Measurements from ENCODE around the gene SLC36A3.

SLC36A3 gene

DNA sequence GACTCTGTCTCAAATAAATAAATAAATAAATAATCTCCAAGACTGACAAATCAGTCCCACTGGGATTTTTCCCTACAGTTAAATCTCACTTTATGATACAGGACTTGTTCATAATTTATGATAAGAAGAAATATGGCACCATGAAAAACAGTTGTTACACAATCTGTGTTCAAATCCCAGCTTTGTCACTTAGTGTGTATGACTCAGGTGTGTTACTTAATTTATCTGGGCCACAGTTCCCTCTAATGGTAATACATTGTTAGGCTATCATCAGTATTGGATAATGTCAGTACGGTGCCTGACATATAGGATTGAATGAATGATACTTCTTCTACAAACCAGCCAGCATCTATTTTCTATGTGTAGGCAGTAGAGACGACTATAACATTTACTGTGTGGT is 23.1 kb downstream of the SLC36A3 start:
- TF ChIP-seq TAF1 (IDR thresholded peaks at IDR 0.05; ENCODE audit: borderline replicate concordance, low read depth, low read length) (no peak), POLR2A (IDR thresholded peaks at IDR 0.05; ENCODE audit: low read depth, low read length) (no peak)
- no peak for FAIRE-seq
- DNase-seq (ENCODE audit: insufficient read length): no peak

- no peak for DNase-seq (ENCODE audit: insufficient read length)
- no peak for FAIRE-seq
- TF ChIP-seq POLR2A (IDR thresholded peaks at IDR 0.05; ENCODE audit: low read depth, low read length): no peak
- TF ChIP-seq TAF1 (IDR thresholded peaks at IDR 0.05; ENCODE audit: borderline replicate concordance, low read depth, low read length): no peak
- TF ChIP-seq POLR2AphosphoS5 (IDR thresholded peaks at IDR 0.05; ENCODE audit: low read depth, low read length): no peak
Observed at GRCh38 chr5:151278845-151279244, 24.7 kb downstream of the SLC36A3 start.

DNA sequence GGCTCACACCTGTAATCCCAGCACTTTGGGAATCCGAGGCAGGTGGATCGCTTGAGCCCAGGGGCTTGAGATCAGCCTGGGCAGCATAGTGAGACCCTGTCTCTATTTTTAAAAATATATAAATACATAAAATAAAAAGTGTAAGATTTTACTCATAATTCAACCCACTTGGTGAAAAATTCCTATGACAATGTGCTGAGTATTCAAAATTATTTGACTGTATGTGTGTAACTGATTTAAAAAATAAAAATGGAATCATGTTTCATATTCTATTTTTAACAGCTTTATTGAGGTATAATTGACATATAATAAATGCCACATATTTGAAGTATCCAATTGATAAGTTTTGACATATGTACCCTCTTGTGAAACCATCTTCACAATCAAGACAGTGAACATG is 27.8 kb downstream of the SLC36A3 start:
- FAIRE-seq (no peak), DNase-seq (ENCODE audit: insufficient read length) (no peak)
- TF ChIP-seq TAF1 (IDR thresholded peaks at IDR 0.05; ENCODE audit: borderline replicate concordance, low read depth, low read length): no peak
- no peak for TF ChIP-seq POLR2AphosphoS5 (IDR thresholded peaks at IDR 0.05; ENCODE audit: low read depth, low read length)
- no peak for TF ChIP-seq POLR2A (IDR thresholded peaks at IDR 0.05; ENCODE audit: low read depth, low read length)

DNA sequence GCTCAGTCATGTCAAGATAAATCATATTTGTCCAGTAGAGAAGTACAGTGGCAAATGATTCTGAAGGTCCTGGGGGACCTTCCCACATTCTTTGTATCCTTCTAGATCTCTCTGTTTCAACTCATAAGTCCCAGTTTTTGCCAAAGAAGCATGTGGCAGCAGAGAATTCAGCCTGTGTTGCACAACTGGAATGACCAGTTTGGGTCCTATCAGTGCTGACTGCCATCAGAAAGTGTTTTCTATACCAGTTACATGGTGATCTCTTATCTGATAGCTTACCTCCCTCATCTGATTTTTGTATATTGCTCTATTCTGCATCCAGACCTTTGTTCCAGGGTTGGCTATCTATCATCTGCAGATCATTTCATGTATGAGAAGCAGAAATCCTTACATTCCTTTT is 28.9 kb downstream of the SLC36A3 start:
- TF ChIP-seq POLR2A (IDR thresholded peaks at IDR 0.05; ENCODE audit: low read depth, low read length): no peak
- TF ChIP-seq TAF1 (IDR thresholded peaks at IDR 0.05; ENCODE audit: borderline replicate concordance, low read depth, low read length): no peak
- TF ChIP-seq POLR2AphosphoS5 (IDR thresholded peaks at IDR 0.05; ENCODE audit: low read depth, low read length): no peak
- DNase-seq (ENCODE audit: insufficient read length) (no peak), FAIRE-seq (no peak)

DNA sequence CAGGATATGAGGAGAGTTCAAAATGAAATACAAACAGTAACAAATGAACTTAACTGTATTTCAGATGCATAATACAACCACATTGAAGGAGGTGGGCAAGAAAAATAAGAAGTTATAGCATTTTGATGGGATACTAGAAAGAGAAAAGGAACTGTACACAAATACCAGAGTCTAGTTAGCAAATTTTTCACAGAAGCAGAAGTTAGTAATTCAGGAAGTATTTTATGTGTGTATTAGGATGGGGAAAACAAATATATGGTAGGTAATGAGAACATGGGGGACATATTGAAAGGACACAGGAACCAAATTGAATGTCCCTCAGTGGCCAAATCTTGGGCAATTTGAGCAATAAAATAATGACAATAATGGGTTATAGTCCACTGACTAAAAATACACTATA is 32.2 kb downstream of the SLC36A3 start:
- DNase-seq (ENCODE audit: insufficient read length): no peak
- TF ChIP-seq POLR2A (IDR thresholded peaks at IDR 0.05; ENCODE audit: low read depth, low read length): no peak
- TF ChIP-seq POLR2AphosphoS5 (IDR thresholded peaks at IDR 0.05; ENCODE audit: low read depth, low read length): no peak
- no peak for TF ChIP-seq TAF1 (IDR thresholded peaks at IDR 0.05; ENCODE audit: borderline replicate concordance, low read depth, low read length)
- FAIRE-seq: peak; percentile 67

DNA sequence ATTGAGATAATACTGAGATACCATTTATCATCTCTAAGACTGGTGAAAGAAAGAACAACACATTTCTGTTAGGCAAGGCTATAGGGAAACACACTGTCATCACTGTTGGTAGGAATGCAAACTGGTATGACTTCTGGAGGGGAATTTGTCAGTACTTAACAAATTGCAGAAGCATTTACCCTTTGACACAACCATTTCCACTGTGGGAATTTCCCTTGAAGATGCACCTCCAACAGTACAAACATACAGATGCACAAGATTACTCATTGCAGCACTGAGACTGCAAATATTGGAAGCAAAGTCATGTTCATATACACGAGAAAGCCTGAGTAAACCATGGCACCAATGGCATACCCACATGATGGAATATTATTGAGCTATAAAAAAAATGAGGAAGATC is 33.0 kb downstream of the SLC36A3 start:
- peak; percentile 96 for FAIRE-seq
- no peak for TF ChIP-seq TAF1 (IDR thresholded peaks at IDR 0.05; ENCODE audit: borderline replicate concordance, low read depth, low read length)
- TF ChIP-seq POLR2A (IDR thresholded peaks at IDR 0.05; ENCODE audit: low read depth, low read length): no peak; the same call in 1 of the 2 replicates
- no peak for TF ChIP-seq POLR2AphosphoS5 (IDR thresholded peaks at IDR 0.05; ENCODE audit: low read depth, low read length)
- no peak for DNase-seq (ENCODE audit: insufficient read length)

DNA sequence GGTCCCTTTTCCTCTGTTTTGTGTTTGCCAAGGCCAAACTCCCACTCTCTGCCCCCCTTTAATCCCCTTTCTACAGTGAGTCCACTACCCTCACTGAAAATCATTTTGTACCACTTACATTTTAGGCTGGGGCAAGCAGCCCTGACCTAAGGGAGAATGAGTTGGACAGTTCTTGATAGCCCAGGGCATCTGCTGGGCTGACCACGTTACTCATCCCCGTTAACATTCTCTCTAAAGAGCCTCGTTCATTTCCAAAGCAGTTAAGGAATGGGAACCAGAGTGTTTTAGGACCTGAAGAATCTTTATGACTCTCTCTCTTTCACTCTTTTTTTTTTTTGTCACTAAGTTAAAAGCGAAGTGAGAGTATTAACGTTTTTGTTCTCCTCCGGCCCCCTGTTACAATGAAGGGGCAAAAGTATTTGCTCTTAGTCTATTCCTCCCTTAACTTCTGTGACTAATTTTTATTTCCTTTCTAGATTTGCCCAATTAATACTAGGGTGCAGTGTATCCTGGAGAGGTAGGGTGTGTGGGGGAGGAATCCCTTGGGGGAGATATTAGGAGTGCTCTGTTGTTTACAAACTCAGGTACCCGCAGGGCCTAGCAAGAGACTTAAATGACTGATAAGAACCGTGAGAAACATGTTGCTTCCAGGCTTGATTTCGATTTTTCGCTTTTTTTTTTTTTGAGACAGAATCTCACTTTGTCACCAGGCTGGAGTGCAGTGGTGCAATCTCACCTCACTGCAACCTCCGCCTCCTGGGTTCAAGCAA is 35.9 kb downstream of the SLC36A3 start:
- TF ChIP-seq TAF1 (IDR thresholded peaks at IDR 0.05; ENCODE audit: borderline replicate concordance, low read depth, low read length) (no peak), POLR2AphosphoS5 (IDR thresholded peaks at IDR 0.05; ENCODE audit: low read depth, low read length) (no peak), POLR2A (IDR thresholded peaks at IDR 0.05; ENCODE audit: low read depth, low read length) (no peak)
- DNase-seq (ENCODE audit: insufficient read length): no peak
- no peak for FAIRE-seq

DNA sequence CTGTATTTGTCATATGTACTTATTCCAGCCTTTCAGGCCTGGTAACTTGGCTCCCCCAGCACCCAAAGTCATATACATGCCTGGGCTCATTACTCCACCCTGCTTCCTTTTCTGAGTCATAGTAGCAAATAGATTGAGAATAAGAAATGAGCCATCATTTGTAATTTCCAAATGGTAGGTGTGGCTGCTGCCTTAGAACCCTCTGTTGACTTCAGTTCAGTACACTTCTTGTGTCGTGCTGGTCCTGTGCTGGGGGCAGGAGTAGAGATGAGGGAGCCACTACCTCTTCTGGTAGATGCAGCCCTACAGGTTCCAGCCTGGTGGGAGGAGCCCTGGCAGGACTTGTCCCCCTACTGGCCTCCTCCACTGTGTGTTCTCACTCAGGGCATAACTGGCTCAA is 39.5 kb downstream of the SLC36A3 start:
- TF ChIP-seq POLR2A (IDR thresholded peaks at IDR 0.05; ENCODE audit: low read depth, low read length): no peak
- no peak for TF ChIP-seq POLR2AphosphoS5 (IDR thresholded peaks at IDR 0.05; ENCODE audit: low read depth, low read length)
- TF ChIP-seq TAF1 (IDR thresholded peaks at IDR 0.05; ENCODE audit: borderline replicate concordance, low read depth, low read length): no peak
- FAIRE-seq (peak; percentile 61), DNase-seq (ENCODE audit: insufficient read length) (no peak)

DNA sequence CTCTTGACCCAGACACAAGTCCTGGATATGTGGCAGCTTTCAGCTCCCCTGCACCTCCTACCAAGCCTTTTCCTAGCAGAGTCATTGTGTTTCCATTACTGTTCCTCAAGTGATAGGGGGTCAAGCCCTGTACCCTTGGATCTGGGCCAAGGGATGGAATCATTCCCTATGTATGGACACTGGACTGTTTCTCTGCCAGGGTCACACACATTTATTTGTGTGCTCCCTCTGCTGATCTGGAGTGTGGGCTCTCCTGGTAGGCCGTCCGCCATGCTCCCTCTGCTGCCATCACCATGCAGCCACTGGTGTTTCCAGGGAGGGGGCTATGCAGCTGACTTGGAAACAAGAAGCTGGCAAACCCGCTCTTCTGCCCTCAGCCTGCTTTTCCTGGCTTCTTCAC is 41.0 kb downstream of the SLC36A3 start:
- TF ChIP-seq TAF1 (IDR thresholded peaks at IDR 0.05; ENCODE audit: borderline replicate concordance, low read depth, low read length) (no peak), POLR2AphosphoS5 (IDR thresholded peaks at IDR 0.05; ENCODE audit: low read depth, low read length) (no peak), POLR2A (IDR thresholded peaks at IDR 0.05; ENCODE audit: low read depth, low read length) (no peak)
- DNase-seq (ENCODE audit: insufficient read length): no peak
- no peak for FAIRE-seq

DNA sequence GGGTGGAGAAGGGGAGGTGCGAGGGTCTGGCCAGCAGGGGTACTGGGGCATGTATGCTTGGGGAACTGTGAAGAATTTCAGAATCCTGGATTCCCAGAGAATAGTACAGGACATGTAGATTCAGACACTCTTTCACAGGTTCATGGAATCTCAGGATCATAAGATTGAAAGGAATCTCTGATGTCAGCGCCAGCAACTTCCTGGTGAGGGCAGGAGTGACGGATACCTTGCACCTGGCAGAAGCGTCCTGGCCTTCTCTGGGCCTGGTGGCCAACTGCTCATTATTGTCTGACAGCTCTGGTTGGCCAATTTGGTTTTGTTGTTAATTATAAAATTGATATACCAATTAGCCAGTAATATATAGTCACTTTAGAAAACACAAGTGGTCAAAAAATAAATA is 43.6 kb downstream of the SLC36A3 start:
- FAIRE-seq (no peak), DNase-seq (ENCODE audit: insufficient read length) (no peak)
- TF ChIP-seq POLR2AphosphoS5 (IDR thresholded peaks at IDR 0.05; ENCODE audit: low read depth, low read length) (no peak), TAF1 (IDR thresholded peaks at IDR 0.05; ENCODE audit: borderline replicate concordance, low read depth, low read length) (no peak), POLR2A (IDR thresholded peaks at IDR 0.05; ENCODE audit: low read depth, low read length) (no peak)

DNA sequence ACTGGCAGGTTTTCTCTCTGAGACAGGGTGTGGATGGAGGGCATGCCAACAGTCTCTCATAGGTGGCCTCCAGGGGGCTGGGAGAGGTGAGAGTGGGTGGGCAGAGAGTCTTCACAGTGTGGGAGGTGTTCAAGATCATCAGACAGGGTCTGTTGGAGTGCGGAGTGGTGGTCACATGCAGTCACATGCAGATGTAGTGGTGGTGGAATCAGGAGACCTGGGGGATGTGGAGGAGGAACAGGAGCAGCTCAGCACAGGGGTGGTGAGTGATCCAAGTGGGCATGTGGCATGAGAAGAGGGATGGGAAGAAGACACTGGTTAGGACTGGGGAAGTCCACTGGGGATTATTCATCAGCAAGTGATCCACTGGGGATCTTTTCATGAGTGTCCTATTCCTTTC is 44.8 kb downstream of the SLC36A3 start:
- peak; percentile 51 for FAIRE-seq
- no peak for DNase-seq (ENCODE audit: insufficient read length)
- no peak for TF ChIP-seq POLR2AphosphoS5 (IDR thresholded peaks at IDR 0.05; ENCODE audit: low read depth, low read length)

DNA sequence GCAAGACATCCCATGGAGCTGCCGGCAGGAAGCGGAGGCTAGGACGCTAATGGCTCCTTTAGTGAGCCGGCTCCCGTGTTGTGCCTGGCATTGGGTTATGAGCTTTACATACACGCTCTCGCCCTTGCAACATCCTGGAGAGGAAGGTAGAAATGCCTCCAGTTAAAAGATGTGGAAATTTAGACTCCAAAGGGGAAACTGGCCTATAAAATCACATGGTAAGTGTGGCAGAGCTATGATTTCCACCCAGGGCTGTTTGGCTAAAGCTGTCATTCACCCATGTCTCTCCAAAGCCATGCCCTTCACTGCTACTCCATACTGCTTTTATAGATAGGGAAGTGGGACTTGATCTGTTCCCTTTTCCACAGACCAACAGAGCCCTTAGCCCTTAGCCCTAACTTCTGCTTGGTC is 45.4 kb downstream of the SLC36A3 start:
- TF ChIP-seq POLR2AphosphoS5 (IDR thresholded peaks at IDR 0.05; ENCODE audit: low read depth, low read length) (no peak), POLR2A (IDR thresholded peaks at IDR 0.05; ENCODE audit: low read depth, low read length) (no peak), TAF1 (IDR thresholded peaks at IDR 0.05; ENCODE audit: borderline replicate concordance, low read depth, low read length) (no peak)
- FAIRE-seq (no peak), DNase-seq (ENCODE audit: insufficient read length) (no peak)

Measured in GM12892 (cell line).